ENCODE measurements around the gene SPATA16. TPM values are rescaled to one million over a fixed set of nuclear protein-coding genes. Genes with fewer than 3 reads are reported as not detected.

The SPATA16 gene
- total RNA-seq, 1 experiment from 2014 or later, result not detected

GRCh38 chr3:173055228-173055933, 85.7 kb downstream of the SPATA16 start:
- H3K36me3 ChIP-seq (ENCODE audit: insufficient read depth, low read length), result no peaks in the 10 kb centered on the region
- no peak overlapping the region for H3K4me3 ChIP-seq (ENCODE audit: low read length)
- no peak for DNase-seq

GRCh38 chr3:173049360-173049759, 91.7 kb downstream of the SPATA16 start:
- no peaks in the 10 kb centered on the region for H3K27me3 ChIP-seq (ENCODE audit: low read length)
- H3K9me2 ChIP-seq (replicated peaks; ENCODE audit: insufficient read depth, low read length), result no peaks in the 10 kb centered on the region
- H2AFZ ChIP-seq (ENCODE audit: low read length), result no peak overlapping the region
- no peak overlapping the region for H3K4me2 ChIP-seq (ENCODE audit: low read depth, low read length, poor library complexity, severe bottlenecking)
- no peak for DNase-seq
- no peaks in the 10 kb centered on the region for H4K20me1 ChIP-seq (ENCODE audit: insufficient read depth, low read depth, low read length)
- no peaks in the 10 kb centered on the region for H3K4me1 ChIP-seq (ENCODE audit: low read length)
- no peak overlapping the region for H3K4me3 ChIP-seq (ENCODE audit: low read length)
- H3K36me3 ChIP-seq (ENCODE audit: insufficient read depth, low read length), result no peaks in the 10 kb centered on the region
- no peaks in the 10 kb centered on the region for H3K79me2 ChIP-seq (ENCODE audit: low read length)
- no peaks in the 10 kb centered on the region for H3K9me3 ChIP-seq (ENCODE audit: low read length)
- H3K9ac ChIP-seq (ENCODE audit: low read length), result no peak overlapping the region
- H3K27ac ChIP-seq (ENCODE audit: low read length), result no peak overlapping the region

More at GRCh38 chr3:173055228-173055933, 85.7 kb downstream of the SPATA16 start:
- Histone ChIP-seq H4K20me1 (ENCODE audit: insufficient read depth, low read depth, low read length) (no peaks in the 10 kb centered on the region), H3K27me3 (ENCODE audit: low read length) (no peaks in the 10 kb centered on the region), H3K9me3 (ENCODE audit: low read length) (no peaks in the 10 kb centered on the region), H2AFZ (ENCODE audit: low read length) (no peak overlapping the region), H3K4me2 (ENCODE audit: low read depth, low read length, poor library complexity, severe bottlenecking) (no peak overlapping the region), H3K27ac (ENCODE audit: low read length) (no peak overlapping the region), H3K79me2 (ENCODE audit: low read length) (no peaks in the 10 kb centered on the region), H3K9me2 (replicated peaks; ENCODE audit: insufficient read depth, low read length) (no peaks in the 10 kb centered on the region), H3K9ac (ENCODE audit: low read length) (no peak overlapping the region), H3K4me1 (ENCODE audit: low read length) (no peaks in the 10 kb centered on the region)

- no peaks in the 10 kb centered on the region for H3K9me3 ChIP-seq (ENCODE audit: low read length)
Observed at GRCh38 chr3:173045770-173046382, 95.2 kb downstream of the SPATA16 start.

GRCh38 chr3:173044998-173045397, 96.0 kb downstream of the SPATA16 start:
- no peaks in the 10 kb centered on the region for H3K9me2 ChIP-seq (replicated peaks; ENCODE audit: insufficient read depth, low read length)
- H3K4me2 ChIP-seq (ENCODE audit: low read depth, low read length, poor library complexity, severe bottlenecking), result no peak overlapping the region
- H3K27ac ChIP-seq (ENCODE audit: low read length), result no peak overlapping the region
- H3K79me2 ChIP-seq (ENCODE audit: low read length), result no peaks in the 10 kb centered on the region
- H3K4me1 ChIP-seq (ENCODE audit: low read length), result no peaks in the 10 kb centered on the region
- H3K4me3 ChIP-seq (ENCODE audit: low read length), result no peak overlapping the region
- H3K9me3 ChIP-seq (ENCODE audit: low read length), result no peaks in the 10 kb centered on the region
- H3K27me3 ChIP-seq (ENCODE audit: low read length), result no peaks in the 10 kb centered on the region
- no peak overlapping the region for H3K9ac ChIP-seq (ENCODE audit: low read length)
- no peaks in the 10 kb centered on the region for H4K20me1 ChIP-seq (ENCODE audit: insufficient read depth, low read depth, low read length)
- no peaks in the 10 kb centered on the region for H3K36me3 ChIP-seq (ENCODE audit: insufficient read depth, low read length)
- H2AFZ ChIP-seq (ENCODE audit: low read length), result no peak overlapping the region
- no peak for DNase-seq

More at GRCh38 chr3:173045770-173046382, 95.2 kb downstream of the SPATA16 start:
- DNase-seq, result peak; percentile 43
- H4K20me1 ChIP-seq (ENCODE audit: insufficient read depth, low read depth, low read length), result no peaks in the 10 kb centered on the region
- no peaks in the 10 kb centered on the region for H3K9me2 ChIP-seq (replicated peaks; ENCODE audit: insufficient read depth, low read length)
- H3K36me3 ChIP-seq (ENCODE audit: insufficient read depth, low read length), result no peaks in the 10 kb centered on the region
- no peak overlapping the region for H3K9ac ChIP-seq (ENCODE audit: low read length)
- no peak overlapping the region for H3K27ac ChIP-seq (ENCODE audit: low read length)
- no peaks in the 10 kb centered on the region for H3K27me3 ChIP-seq (ENCODE audit: low read length)
- H3K4me2 ChIP-seq (ENCODE audit: low read depth, low read length, poor library complexity, severe bottlenecking), result no peak overlapping the region
- no peak overlapping the region for H2AFZ ChIP-seq (ENCODE audit: low read length)
- H3K79me2 ChIP-seq (ENCODE audit: low read length), result no peaks in the 10 kb centered on the region
- H3K4me3 ChIP-seq (ENCODE audit: low read length), result no peak overlapping the region
- no peaks in the 10 kb centered on the region for H3K4me1 ChIP-seq (ENCODE audit: low read length)

- Histone ChIP-seq H3K4me1 (ENCODE audit: low read length) (no peaks in the 10 kb centered on the region), H3K9me2 (replicated peaks; ENCODE audit: insufficient read depth, low read length) (no peaks in the 10 kb centered on the region), H4K20me1 (ENCODE audit: insufficient read depth, low read depth, low read length) (no peaks in the 10 kb centered on the region), H3K4me2 (ENCODE audit: low read depth, low read length, poor library complexity, severe bottlenecking) (no peak overlapping the region), H3K9me3 (ENCODE audit: low read length) (no peaks in the 10 kb centered on the region), H3K79me2 (ENCODE audit: low read length) (no peaks in the 10 kb centered on the region), H3K9ac (ENCODE audit: low read length) (no peak overlapping the region), H2AFZ (ENCODE audit: low read length) (no peak overlapping the region), H3K27me3 (ENCODE audit: low read length) (no peaks in the 10 kb centered on the region), H3K27ac (ENCODE audit: low read length) (no peak overlapping the region), H3K36me3 (ENCODE audit: insufficient read depth, low read length) (no peaks in the 10 kb centered on the region), H3K4me3 (ENCODE audit: low read length) (no peak overlapping the region)
- DNase-seq, result no peak
Observed at GRCh38 chr3:173043757-173044156, 97.3 kb downstream of the SPATA16 start.

GRCh38 chr3:173038484-173038871, 102.6 kb downstream of the SPATA16 start:
- no peaks in the 10 kb centered on the region for H3K9me3 ChIP-seq (ENCODE audit: low read length)
- H2AFZ ChIP-seq (ENCODE audit: low read length), result no peak overlapping the region
- no peaks in the 10 kb centered on the region for H3K9me2 ChIP-seq (replicated peaks; ENCODE audit: insufficient read depth, low read length)
- no peaks in the 10 kb centered on the region for H3K4me1 ChIP-seq (ENCODE audit: low read length)
- H3K4me2 ChIP-seq (ENCODE audit: low read depth, low read length, poor library complexity, severe bottlenecking), result no peak overlapping the region
- H3K36me3 ChIP-seq (ENCODE audit: insufficient read depth, low read length), result no peaks in the 10 kb centered on the region
- H3K27ac ChIP-seq (ENCODE audit: low read length), result no peak overlapping the region
- H4K20me1 ChIP-seq (ENCODE audit: insufficient read depth, low read depth, low read length), result no peaks in the 10 kb centered on the region
- no peak overlapping the region for H3K4me3 ChIP-seq (ENCODE audit: low read length)
- no peak overlapping the region for H3K9ac ChIP-seq (ENCODE audit: low read length)
- no peaks in the 10 kb centered on the region for H3K27me3 ChIP-seq (ENCODE audit: low read length)
- DNase-seq, result no peak
- H3K79me2 ChIP-seq (ENCODE audit: low read length), result no peaks in the 10 kb centered on the region

- Histone ChIP-seq H2AFZ (ENCODE audit: low read length) (no peak overlapping the region), H3K4me2 (ENCODE audit: low read depth, low read length, poor library complexity, severe bottlenecking) (no peak overlapping the region), H3K4me1 (ENCODE audit: low read length) (no peaks in the 10 kb centered on the region), H4K20me1 (ENCODE audit: insufficient read depth, low read depth, low read length) (no peaks in the 10 kb centered on the region), H3K9ac (ENCODE audit: low read length) (no peak overlapping the region), H3K9me3 (ENCODE audit: low read length) (no peaks in the 10 kb centered on the region), H3K36me3 (ENCODE audit: insufficient read depth, low read length) (no peaks in the 10 kb centered on the region), H3K79me2 (ENCODE audit: low read length) (no peaks in the 10 kb centered on the region), H3K27me3 (ENCODE audit: low read length) (no peaks in the 10 kb centered on the region), H3K4me3 (ENCODE audit: low read length) (no peak overlapping the region), H3K9me2 (replicated peaks; ENCODE audit: insufficient read depth, low read length) (no peaks in the 10 kb centered on the region), H3K27ac (ENCODE audit: low read length) (no peak overlapping the region)
- no peak for DNase-seq
Observed at GRCh38 chr3:173037840-173038483, 103.1 kb downstream of the SPATA16 start.

- no peaks in the 10 kb centered on the region for H3K4me1 ChIP-seq (ENCODE audit: low read length)
- no peaks in the 10 kb centered on the region for H3K36me3 ChIP-seq (ENCODE audit: insufficient read depth, low read length)
- H4K20me1 ChIP-seq (ENCODE audit: insufficient read depth, low read depth, low read length), result no peaks in the 10 kb centered on the region
- no peaks in the 10 kb centered on the region for H3K9me2 ChIP-seq (replicated peaks; ENCODE audit: insufficient read depth, low read length)
- no peak overlapping the region for H2AFZ ChIP-seq (ENCODE audit: low read length)
- no peaks in the 10 kb centered on the region for H3K9me3 ChIP-seq (ENCODE audit: low read length)
- no peak overlapping the region for H3K4me2 ChIP-seq (ENCODE audit: low read depth, low read length, poor library complexity, severe bottlenecking)
- no peaks in the 10 kb centered on the region for H3K27me3 ChIP-seq (ENCODE audit: low read length)
- H3K79me2 ChIP-seq (ENCODE audit: low read length), result no peaks in the 10 kb centered on the region
- H3K9ac ChIP-seq (ENCODE audit: low read length), result no peak overlapping the region
- H3K27ac ChIP-seq (ENCODE audit: low read length), result no peak overlapping the region
- DNase-seq, result no peak
- no peak overlapping the region for H3K4me3 ChIP-seq (ENCODE audit: low read length)
Observed at GRCh38 chr3:173030273-173030672, 110.8 kb downstream of the SPATA16 start.

Data from Karpas-422 (cell line).